IPS DF 4.7 (cell line): Measurements from ENCODE around the gene LRRC25.
"Not testable (repeated sequence)": the region's sequence is repeated elsewhere in the genome, so short reads cannot be mapped to it uniquely, and the experiment has no call there.

Source experiments
- DNase-seq: peaks from one replicate; pipeline ENCODE4 v3.0.0-alpha.2; 2013; ENCODE audit warnings: low spot score; ENCODE audit errors: extremely low read depth

LRRC25 gene

DNA sequence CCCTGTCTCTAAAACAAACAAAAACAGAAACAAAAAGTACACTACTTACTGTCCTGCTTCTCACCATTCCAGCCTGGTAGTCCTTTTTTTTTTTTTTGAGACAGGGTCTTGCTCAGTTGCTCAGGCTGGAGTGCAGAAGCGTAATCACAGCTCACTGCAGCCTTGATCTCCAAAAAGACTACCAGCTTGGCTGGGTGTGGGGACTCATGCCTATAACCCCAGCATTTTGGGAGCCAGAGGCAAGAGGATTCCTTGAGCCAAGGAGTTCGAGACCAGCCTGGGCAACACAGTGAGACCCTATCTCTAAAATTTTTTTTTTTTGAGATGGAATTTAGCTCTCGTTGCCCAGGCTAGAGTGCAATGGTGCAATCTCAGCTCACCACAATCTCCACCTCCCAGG is 16.6 kb downstream of the LRRC25 start:
- DNase-seq, result no peak

GRCh38 chr19:18379803-18380747 is 17.3 kb downstream of the LRRC25 start:
- DNase-seq, result no peak

DNA sequence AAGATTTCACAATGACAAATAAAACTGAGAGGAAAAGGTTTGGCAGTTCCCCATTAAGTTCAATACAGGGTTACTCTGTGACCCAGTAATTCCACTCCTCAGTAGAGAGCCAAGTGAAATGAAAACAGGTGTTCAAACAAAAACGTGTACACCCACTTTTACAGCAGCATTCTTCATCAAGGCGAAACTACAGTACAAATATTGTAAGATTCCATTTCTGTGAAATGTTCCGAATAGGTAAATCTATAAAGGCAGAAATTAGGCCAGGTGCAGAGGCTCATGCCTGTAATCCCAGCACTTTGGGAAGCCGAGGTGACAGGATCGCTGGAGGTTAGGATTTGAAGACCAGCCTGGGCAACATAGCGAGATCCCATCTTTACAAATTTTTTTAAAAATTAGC is 20.4 kb downstream of the LRRC25 start:
- DNase-seq, result no peak

DNA sequence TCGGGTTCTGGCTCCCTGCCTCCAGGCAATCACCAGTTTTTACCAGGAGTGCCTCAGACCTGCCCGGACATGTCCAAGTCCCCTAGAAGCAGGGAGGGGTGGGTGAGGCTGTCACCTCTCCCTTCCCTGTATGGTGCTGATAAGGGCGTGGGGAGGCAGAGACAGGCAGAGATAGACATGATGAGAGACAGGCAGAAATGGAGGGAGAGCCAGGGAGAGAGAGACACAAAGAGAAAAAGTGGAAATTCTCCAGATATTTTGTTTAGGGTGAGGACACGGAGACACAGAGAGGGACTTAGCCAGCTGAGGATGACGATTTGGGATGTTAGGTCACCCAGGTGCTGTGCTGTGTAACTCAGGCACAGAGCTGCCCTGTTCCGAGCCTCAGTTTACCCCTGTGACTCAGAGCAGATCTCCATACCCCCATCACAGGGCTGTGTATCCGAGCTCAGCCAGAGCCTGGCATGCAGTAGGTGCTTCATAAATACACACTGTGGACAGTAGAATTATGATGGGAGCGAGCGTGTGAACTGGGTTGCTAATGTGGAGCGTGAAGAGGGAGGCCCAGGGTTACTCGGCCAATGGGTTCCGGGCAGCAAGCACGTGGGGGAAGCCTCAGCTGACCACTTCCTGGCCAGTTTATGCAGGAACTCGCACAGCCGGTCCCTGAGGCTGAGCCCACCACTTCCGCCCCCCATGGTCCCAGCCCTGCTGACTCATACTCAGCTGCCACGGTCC is 23.4 kb downstream of the LRRC25 start:
- peak; percentile 87 for DNase-seq

DNA sequence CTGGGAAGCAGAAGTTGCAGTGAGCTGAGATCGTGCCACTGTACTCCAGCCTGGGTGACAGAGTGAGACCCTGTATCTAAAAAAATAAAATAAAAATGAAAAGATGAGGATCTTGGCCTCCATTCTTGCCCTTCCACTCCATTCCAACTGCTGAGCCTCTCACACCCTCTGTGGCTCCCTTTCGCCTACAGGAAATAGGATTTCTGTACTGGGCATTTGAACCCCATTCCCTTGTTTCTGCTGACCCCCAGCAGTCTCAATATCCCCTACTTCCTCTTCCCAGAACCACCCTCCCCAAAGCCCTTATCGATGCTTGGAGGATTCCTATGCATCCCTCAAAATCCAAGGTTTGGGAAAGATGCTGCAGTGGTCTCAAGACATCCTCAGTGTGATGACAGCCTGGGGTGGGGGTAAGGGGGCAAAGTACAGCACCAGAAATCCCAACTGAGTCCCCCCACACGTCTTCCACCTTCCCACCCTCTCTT is 24.0 kb downstream of the LRRC25 start:
- DNase-seq, result no peak

DNA sequence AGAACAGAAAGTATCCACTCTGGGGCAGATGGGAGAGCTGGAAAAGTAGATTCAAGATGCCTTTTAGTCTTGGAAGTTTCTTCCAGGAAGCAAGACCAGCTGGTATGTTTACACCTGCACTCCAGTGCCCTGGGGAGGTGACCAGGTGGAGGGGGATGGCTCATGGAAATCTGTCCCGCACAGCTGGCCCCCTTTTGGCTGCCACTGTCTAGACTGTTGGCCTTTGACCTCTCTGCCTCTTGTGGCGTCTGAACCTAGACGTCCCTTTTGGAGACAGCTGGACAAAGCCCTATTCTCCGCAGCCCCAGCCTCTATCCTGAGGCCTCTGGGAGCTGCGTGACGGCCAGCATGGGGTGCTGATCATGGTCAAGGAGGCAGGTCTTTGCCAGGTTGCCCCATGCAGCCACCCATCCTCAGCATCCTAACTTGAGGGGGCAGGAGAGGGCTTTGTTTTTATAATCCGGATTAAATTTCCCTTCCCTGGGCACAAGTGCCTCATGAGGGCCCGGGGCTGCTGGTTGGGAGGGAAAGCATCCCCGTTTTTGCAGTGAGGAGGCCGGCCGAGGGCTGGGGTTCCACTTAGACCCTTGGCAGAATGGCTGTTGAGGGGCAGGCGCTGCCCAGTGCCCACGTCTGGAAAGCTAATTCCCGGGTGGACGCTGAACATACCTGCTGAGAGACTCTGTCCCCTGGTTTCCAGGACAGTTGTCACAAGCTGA is 28.8 kb downstream of the LRRC25 start:
- DNase-seq, result no peak

DNA sequence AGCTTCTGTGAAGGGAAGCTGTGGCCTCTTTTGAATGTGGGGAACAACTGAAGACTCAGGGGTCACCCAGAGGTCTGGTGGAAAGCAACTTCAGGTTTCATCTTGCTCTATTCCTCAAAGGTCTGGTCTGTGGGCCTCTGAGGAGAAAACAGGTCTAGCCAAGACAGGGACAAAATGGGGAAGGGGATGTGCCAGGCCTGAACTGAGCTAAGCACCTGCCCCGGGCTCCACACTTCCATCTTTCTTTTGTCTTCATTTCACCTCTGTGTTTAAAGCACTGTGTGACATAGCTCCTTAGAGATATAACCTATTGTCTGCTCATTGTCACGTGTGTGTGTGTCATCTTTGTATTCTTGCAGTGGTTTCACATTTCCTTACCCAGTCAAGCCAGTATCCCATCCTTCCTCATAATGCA is 31.4 kb downstream of the LRRC25 start:
- no peak for DNase-seq

- no peak for DNase-seq
These were observed 32.4 kb downstream of the LRRC25 start for GRCh38 chr19:18364826-18365528.

DNA sequence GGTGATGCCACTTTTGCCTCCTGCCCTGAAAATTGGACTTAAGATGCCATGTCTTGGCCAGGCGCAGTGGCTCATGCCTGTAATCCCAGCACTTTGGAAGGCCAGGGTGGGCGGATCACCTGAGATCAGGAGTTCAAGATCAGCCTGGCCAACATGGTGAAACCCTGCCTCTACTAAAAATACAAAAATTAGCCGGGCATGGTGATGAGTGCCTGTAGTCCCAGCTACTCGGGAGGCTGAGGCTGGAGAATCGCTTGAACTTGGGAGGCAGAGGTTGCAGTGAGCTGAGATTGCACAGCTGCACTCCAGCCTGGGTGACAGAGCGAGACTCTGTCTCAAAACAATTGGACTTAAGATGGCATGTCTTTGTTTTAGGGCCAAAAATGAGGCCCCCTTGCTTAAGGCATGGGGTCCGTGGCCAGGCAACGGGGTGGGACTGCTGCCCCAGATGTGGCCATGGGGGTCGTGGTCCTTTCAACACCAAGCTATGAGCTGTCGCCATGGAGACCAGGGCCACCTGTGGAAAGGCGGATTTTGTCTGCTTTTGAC is 33.1 kb downstream of the LRRC25 start:
- DNase-seq, result not testable (repeated sequence)

DNA sequence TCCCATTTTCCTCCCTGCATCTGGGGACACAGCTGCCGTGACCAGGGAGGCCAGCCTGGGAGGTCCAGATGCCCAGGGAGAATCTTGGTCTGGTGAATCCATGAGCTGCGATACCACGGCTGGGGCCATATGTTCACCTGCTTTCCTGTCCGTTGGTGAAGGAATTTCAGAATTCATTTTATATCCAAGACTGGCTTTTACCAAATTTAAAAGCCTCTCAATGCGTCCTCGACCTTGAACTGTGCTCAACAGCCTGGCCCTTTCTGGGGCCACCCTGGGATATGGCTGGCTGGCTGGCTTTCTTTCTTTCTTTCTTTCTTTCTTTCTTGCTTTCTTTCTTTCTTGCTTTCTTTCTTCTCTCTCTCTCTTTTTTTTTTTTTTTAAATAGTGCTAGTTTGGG is 33.6 kb downstream of the LRRC25 start:
- DNase-seq, result no peak

DNA sequence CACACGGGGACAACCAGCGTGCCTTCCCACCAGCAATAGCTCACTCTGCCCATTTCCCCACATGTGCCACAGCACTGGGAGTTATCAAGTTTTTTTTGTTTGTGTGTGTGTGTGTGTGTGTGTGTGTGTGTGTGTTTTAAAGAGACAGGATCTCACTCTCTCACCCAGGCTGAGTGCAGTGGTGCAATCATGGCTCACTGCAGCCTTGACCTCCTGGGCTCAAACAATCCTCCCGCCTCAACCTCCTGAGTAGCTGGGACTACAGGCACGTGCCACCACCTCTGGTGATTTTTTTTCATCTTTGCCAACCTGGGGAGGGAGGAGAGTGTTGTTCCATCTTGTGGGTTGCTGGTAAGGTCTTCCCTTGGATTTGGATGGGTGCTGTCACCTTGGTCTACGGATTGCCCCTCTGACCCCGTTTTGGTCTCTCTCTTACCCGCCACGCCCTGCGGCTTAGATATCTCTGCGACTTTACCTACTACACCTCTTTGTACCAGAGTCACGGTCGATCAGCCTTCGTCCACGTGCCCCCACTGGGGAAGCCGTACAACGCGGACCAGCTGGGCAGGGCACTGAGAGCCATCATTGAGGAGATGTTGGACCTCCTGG is 34.4 kb downstream of the LRRC25 start:
- DNase-seq, result no peak

GRCh38 chr19:18361646-18362045 is 35.8 kb downstream of the LRRC25 start:
- no peak for DNase-seq

GRCh38 chr19:18357041-18357440 is 40.4 kb downstream of the LRRC25 start:
- no peak for DNase-seq

DNA sequence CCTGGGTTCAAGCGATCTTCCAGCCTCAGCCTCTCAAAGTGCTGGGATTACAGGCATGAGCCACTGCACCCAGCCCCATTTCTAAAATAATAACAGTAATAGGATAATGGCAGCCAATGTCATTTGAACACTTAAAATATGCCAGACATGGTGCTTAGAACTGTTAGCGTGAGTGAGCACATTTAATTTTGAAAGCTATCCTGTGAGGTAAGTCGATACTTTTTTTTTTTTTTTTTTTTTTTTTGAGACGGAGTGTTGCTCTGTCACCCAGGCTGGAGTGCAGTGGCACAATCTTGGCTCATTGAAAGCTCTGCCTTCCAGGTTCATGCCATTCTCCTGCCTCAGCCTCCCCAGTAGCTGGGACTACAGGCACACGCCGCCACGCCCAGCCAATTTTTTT is 42.7 kb downstream of the LRRC25 start:
- DNase-seq, result not testable (repeated sequence)

DNA sequence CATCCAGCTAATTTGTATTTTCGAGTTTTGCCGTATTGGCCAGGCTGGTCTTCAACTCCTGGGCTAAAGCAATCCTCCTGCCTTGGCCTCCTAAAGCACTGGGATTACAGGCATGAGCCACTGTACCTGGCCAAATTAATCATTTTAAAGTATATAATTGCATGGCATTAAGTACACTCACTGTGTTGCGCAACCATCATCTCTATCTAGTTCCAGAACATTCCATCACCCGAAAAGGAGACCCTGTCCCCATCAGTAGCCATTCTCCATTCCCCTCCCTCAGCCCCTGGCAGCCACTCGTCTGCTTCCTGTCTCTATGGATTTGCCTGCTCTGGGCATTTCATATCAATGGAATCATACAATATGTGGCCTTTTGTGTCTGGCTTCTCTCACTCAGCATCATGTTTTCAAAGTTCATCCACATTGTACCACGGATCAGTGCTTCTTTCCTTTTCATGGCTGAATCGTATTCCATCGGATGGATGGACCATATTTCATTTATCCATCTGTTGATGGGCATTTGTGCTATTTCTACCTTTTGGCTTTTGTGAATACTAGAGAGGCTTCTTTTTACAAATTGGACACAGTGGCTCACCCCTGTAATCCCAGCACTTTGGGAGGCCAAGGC is 43.9 kb downstream of the LRRC25 start:
- DNase-seq, result no peak

- DNase-seq, result no peak
These were observed 45.9 kb downstream of the LRRC25 start for GRCh38 chr19:18351544-18351943.

- DNase-seq, result no peak
These were observed 46.9 kb downstream of the LRRC25 start for GRCh38 chr19:18350490-18350889.

DNA sequence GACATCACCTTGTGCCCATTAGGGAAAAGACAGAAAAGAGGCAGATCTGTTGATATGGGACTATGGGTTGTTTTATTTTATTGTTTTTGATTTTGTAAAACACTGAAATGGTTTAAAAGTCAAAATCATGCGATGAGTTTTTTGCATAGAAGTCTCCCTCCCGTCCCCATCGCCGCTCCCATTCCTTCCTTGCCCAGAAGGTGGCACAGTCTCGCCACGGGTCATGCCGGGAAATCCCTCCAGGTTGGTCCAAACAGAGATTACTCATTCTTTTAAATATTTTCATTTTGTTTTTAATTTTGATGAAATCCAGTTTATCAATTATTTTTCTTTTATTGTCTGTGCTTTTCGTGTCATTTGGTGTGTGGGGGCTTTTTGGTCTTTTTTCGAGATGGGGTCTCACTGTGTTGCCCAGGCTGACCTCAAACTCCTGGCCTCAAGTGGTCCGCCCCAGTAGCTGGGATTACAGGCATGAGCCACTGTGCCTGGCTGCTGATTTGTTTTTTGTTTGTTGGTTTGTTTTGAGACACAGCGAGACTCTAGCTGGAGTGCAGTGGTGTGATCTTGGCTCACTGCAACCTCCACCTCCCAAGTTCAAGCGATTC is 47.8 kb downstream of the LRRC25 start:
- DNase-seq, result no peak

- not testable (repeated sequence) for DNase-seq
These were observed 48.5 kb downstream of the LRRC25 start for GRCh38 chr19:18348818-18349339.
